ENCODE data around the gene COG5.

GRCh38 chr7:107344286-107344685 lies 219.4 kb downstream of the COG5 start:
- TF ChIP-seq CTCF (IDR thresholded peaks at IDR 0.05 in 8 of 11, conservative IDR thresholded peaks at IDR 0.05 in 3 of 11): no peak
- no peak for TF ChIP-seq POLR2AphosphoS5 (IDR thresholded peaks at IDR 0.05)
- no peak for TF ChIP-seq POLR2A (IDR thresholded peaks at IDR 0.05)
